ENCODE data around the gene ICE2. TPM values are rescaled to one million over a fixed set of nuclear protein-coding genes. Genes with fewer than 3 reads are reported as not detected.
A peak's percentile ranks its signal among the peaks of the same experiment; 100 is the strongest.

The ICE2 gene
- total RNA-seq, 1 donor from 2014 or later = 32.1 TPM

GRCh38 chr15:60384526-60385126 lies 94.3 kb downstream of the ICE2 start:
- H3K36me3 Mint-ChIP-seq (ENCODE audit: low read depth) = peaks cover 46% of the 10 kb centered on the region
- TF ChIP-seq CTCF (IDR thresholded peaks at IDR 0.05) = no peak
- H3K27ac Mint-ChIP-seq (ENCODE audit: unreplicated experiment) = peak overlapping the region; percentile 95
- peaks cover 93% of the 10 kb centered on the region for H3K4me1 Mint-ChIP-seq (ENCODE audit: low read depth)
- no peak overlapping the region for H3K4me3 Mint-ChIP-seq (ENCODE audit: unreplicated experiment)
- no peaks in the 10 kb centered on the region for H3K27me3 Mint-ChIP-seq (ENCODE audit: low read depth)
- no peaks in the 10 kb centered on the region for H3K9me3 Mint-ChIP-seq (ENCODE audit: low read depth)
- DNase-seq (ENCODE audit: low spot score) = no peak

GRCh38 chr15:60384053-60384452 lies 94.9 kb downstream of the ICE2 start:
- Mint-ChIP-seq H3K4me3 (ENCODE audit: unreplicated experiment) (peak overlapping the region; percentile 5), H3K9me3 (ENCODE audit: low read depth) (no peaks in the 10 kb centered on the region), H3K27me3 (ENCODE audit: low read depth) (no peaks in the 10 kb centered on the region), H3K36me3 (ENCODE audit: low read depth) (peaks cover 44% of the 10 kb centered on the region), H3K27ac (ENCODE audit: unreplicated experiment) (peak overlapping the region; percentile 95), H3K4me1 (ENCODE audit: low read depth) (peaks cover 93% of the 10 kb centered on the region)
- no peak for DNase-seq (ENCODE audit: low spot score)
- TF ChIP-seq CTCF (IDR thresholded peaks at IDR 0.05) = no peak

GRCh38 chr15:60382773-60383674 lies 95.9 kb downstream of the ICE2 start:
- no peak for DNase-seq (ENCODE audit: low spot score)
- H3K9me3 Mint-ChIP-seq (ENCODE audit: low read depth) = no peaks in the 10 kb centered on the region
- no peaks in the 10 kb centered on the region for H3K27me3 Mint-ChIP-seq (ENCODE audit: low read depth)
- no peak for TF ChIP-seq CTCF (IDR thresholded peaks at IDR 0.05)
- H3K4me1 Mint-ChIP-seq (ENCODE audit: low read depth) = peaks cover 95% of the 10 kb centered on the region
- peak overlapping the region; percentile 95 for H3K27ac Mint-ChIP-seq (ENCODE audit: unreplicated experiment)
- H3K4me3 Mint-ChIP-seq (ENCODE audit: unreplicated experiment) = peak overlapping the region; percentile 16
- peaks cover 43% of the 10 kb centered on the region for H3K36me3 Mint-ChIP-seq (ENCODE audit: low read depth)

GRCh38 chr15:60381148-60381788 lies 97.7 kb downstream of the ICE2 start:
- peaks cover 94% of the 10 kb centered on the region for H3K4me1 Mint-ChIP-seq (ENCODE audit: low read depth)
- no peaks in the 10 kb centered on the region for H3K27me3 Mint-ChIP-seq (ENCODE audit: low read depth)
- DNase-seq (ENCODE audit: low spot score) = no peak
- H3K27ac Mint-ChIP-seq (ENCODE audit: unreplicated experiment) = peak overlapping the region; percentile 95
- peaks cover 54% of the 10 kb centered on the region for H3K36me3 Mint-ChIP-seq (ENCODE audit: low read depth)
- H3K9me3 Mint-ChIP-seq (ENCODE audit: low read depth) = no peaks in the 10 kb centered on the region
- no peak overlapping the region for H3K4me3 Mint-ChIP-seq (ENCODE audit: unreplicated experiment)
- TF ChIP-seq CTCF (IDR thresholded peaks at IDR 0.05) = no peak

Data from chondrocyte (in vitro differentiated cells).